Stimulated activated CD8-positive, alpha-beta memory T cell treated with anti-CD3 and anti-CD28 coated beads, Interleukin-4, amount 100 ng/mL, for 48 hours (primary cell): ENCODE measurements around the gene ALDH3B1.

Experiments
- DNase-seq: peaks from one replicate; pipeline ENCODE4 v3.0.0-alpha.2; 2020

The ALDH3B1 gene

DNA sequence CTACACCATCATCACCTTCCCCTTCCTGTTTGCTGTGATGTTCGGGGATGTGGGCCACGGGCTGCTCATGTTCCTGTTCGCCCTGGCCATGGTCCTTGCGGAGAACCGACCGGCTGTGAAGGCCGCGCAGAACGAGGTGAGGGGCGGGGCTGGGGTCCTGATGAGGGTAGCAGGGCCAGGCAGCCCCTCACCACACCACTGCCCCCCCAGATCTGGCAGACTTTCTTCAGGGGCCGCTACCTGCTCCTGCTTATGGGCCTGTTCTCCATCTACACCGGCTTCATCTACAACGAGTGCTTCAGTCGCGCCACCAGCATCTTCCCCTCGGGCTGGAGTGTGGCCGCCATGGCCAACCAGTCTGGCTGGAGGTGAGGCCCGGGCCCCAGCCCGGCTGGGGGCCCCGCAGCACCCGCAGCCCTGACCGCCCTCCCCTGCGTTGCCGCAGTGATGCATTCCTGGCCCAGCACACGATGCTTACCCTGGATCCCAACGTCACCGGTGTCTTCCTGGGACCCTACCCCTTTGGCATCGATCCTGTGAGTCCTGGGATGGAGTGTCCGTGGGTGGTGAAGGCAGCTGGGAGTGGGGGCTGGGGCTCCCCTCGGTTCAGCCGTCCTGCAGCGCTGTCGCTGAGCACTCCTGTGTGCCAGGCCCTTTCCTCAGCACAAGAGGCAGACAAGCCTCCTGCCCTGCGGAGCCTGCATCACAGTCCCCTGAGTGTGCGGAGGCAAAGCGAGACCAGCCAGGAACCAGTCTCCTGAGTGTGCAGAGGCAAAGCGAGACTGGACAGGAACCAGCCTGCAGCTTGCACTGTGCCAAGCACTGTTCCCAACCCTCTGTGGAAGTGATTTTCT lies 37.5 kb downstream of the ALDH3B1 start:
- DNase-seq, result no peak

DNA sequence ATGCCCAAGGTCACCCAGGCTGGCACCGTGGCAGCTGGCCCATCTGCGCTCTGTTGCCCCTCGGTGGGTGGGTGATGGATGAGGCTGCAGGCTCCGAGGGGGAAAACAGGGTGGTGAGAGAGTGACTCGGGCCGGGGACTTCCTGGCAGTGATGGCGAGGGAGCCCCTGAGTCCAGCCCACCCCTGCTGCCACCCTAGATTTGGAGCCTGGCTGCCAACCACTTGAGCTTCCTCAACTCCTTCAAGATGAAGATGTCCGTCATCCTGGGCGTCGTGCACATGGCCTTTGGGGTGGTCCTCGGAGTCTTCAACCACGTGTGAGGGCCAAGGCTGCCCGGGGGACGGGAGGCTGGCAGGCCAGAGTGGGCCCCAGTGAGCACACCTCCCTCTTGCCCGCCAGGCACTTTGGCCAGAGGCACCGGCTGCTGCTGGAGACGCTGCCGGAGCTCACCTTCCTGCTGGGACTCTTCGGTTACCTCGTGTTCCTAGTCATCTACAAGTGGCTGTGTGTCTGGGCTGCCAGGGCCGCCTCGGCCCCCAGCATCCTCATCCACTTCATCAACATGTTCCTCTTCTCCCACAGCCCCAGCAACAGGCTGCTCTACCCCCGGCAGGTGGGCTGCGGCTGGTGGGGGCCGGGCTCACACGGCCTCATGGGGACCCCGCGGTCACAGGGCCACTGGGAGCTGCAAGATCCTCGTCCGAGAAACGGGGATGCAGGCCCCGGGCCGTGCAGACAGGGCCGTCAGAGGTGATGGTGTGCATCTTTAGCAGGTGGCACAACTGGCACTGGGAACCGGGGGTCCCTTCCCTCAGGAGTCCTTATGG lies 38.8 kb downstream of the ALDH3B1 start:
- DNase-seq, result no peak

DNA sequence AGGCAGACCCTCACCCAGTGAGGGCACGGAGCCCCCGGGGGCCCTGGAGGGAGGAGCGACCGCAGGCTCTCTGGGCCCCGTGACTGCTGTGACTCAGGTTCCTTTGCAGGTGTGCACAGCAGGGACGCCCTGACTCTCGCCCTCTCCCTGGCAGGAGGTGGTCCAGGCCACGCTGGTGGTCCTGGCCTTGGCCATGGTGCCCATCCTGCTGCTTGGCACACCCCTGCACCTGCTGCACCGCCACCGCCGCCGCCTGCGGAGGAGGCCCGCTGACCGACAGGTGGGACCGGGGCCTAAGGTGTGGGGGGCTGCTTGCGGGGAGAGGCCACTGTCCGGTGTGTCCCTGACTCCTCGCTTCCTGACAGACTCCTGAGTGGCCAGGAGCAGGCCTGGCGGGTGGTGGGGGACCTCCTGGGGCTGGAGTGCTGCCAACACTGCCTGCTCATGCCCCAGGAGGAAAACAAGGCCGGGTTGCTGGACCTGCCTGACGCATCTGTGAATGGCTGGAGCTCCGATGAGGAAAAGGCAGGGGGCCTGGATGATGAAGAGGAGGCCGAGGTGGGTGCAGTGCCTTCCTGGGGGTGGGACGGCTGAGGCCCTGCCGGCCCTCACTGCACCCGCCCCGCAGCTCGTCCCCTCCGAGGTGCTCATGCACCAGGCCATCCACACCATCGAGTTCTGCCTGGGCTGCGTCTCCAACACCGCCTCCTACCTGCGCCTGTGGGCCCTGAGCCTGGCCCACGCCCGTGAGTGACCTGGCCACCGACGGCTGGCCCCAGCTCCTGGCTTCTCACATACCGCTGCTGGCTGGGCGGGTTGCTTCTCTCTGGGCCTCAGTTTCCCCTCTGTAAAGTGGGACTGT lies 39.6 kb downstream of the ALDH3B1 start:
- no peak for DNase-seq

DNA sequence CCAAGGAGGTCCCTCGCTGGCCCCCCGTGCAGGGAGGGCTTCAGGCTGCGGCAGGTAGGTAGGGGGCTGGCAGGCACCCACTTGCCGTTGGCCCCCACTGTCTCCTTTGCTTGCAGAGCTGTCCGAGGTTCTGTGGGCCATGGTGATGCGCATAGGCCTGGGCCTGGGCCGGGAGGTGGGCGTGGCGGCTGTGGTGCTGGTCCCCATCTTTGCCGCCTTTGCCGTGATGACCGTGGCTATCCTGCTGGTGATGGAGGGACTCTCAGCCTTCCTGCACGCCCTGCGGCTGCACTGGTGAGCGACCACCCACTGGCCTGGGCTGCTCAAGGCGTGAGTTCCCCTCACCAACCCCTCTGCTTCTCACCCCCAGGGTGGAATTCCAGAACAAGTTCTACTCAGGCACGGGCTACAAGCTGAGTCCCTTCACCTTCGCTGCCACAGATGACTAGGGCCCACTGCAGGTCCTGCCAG lies 40.3 kb downstream of the ALDH3B1 start:
- DNase-seq, result no peak

DNA sequence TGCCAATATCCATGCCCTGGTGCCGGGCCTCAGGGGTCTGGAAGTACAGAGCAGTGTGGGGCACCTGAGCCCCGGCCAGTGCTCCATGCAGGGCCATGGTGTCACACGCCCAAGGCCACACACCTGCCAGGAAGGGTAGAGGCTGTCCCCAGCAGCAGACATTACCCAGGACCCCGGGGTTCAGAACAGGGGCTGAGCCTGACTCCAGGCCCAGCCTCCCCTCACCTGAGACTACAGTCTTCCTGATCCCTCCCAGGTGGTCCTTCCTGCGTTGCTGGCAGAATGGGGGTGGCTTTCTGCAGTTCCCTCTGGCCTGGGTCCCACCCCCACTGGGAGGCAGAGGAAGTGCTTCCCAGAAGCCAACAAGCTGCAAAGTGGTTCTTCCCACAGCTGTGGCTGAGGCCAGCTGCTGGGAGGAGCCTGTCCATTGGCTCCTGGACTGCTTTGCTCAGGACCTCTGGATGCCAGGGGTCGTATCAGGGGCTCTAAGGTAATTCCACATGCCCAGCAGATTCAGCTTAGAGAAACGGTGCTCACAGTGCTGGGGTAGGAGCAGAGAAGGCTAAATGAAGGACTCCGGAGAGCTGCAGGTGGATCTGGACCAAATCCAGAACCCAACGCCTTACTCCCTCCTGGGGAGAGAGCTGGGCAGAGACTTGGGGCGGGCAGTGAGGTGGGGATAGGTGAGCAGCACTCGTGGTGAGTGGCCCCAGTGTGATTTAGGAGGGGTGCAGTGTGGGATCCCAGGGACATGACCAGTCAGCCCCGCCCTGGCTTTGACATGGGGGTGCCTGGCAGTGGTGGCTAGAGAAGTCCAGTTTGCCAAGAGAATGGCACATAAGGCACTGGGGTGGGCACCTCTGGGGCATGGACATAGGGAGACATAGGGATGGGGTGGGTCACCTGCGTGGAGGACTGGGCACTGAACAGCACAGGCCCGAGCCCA lies 41.3 kb downstream of the ALDH3B1 start:
- no peak for DNase-seq

DNA sequence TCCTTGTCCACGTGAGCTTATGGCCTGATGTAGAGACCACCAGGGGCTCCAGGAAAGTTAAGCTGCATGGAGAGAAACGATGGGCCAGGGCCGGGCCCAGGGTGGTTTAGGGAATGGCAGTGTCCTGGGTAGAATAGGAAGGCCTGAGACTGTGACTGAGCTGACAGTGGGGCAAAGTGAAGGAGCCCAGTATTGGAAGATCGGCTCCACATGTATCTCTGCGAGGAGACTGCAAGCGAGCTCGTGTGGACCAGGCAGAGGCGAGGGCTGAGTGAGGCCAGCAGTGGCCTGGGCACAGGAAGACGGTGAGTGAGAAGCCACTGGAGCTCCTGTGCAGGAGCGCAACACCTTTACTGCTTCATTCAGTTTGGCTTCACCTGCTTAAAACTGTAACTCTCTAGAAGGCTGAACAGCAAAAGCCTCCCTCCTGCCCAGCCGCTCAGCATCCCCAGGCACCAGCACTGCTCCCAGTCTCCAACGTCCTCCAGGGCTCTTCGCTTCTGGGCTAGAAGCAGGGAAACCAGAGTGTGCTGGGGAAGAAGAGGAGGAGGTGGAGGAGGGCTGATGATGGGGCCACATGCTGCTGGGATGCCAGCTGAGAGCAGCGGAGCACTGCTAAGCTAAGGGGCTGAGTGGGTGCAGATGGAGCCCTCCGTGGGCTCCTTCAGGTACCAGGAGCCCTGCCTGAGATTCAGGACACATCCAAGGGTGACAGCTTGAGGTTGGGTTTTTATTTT lies 42.2 kb downstream of the ALDH3B1 start:
- DNase-seq, result no peak

DNA sequence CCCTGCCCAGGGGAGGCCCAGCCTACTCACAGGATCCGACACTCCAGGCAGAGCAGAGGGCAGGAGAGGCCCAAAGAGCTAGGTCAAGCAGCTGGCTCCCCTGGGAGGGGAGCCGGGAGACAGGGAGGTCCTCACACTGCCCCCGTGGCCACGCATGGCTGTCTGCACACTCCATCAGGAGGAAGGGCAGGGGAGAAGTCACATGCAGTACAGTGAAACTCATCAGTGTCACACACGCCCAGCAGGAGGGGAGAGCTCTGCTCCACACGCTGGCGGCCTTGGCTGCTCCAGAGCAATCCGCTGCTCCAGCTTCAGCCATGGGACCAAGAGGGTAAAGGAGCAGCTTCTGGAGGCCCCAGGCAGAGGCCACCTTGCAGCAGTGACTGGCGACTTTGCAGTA lies 43.0 kb downstream of the ALDH3B1 start:
- no peak for DNase-seq

DNA sequence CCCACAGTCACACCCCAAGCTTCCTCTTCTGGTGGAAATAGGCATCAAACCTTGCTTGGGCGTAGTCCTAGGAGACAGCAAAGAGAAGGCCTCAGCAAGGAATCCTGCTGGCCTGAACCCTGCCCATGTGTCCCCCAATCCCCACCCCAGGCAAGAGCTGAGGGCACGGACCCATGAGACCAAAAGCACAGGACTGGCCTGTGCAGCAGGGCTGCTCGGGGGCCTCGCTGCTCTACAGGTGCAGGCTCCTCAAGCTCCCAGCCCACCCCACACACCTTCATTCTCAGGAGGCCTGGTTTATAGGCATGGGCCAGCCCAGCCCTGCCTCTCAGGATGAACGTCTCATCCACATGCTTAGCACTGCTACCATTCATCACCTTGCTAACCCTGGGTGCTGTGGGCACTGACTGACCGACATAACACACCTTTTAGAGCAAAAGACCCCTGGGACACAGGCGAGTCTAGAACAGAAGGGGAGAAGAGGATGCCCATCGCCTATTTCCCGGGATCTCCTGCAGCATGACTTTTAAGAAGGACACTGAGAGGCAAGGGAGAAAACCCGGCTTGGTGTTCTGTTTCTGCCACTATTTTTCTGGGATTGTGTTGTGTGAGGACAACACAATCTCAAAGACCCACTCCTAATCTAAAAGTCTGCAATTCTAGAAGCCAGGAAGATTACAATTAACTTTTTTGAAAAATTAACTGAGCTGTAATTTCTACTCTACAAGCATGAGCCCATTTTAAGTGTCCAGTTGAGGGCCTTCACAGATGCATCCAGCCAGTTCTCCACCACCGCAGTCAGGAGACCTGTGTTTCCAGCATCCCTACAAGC lies 44.1 kb downstream of the ALDH3B1 start:
- no peak for DNase-seq

DNA sequence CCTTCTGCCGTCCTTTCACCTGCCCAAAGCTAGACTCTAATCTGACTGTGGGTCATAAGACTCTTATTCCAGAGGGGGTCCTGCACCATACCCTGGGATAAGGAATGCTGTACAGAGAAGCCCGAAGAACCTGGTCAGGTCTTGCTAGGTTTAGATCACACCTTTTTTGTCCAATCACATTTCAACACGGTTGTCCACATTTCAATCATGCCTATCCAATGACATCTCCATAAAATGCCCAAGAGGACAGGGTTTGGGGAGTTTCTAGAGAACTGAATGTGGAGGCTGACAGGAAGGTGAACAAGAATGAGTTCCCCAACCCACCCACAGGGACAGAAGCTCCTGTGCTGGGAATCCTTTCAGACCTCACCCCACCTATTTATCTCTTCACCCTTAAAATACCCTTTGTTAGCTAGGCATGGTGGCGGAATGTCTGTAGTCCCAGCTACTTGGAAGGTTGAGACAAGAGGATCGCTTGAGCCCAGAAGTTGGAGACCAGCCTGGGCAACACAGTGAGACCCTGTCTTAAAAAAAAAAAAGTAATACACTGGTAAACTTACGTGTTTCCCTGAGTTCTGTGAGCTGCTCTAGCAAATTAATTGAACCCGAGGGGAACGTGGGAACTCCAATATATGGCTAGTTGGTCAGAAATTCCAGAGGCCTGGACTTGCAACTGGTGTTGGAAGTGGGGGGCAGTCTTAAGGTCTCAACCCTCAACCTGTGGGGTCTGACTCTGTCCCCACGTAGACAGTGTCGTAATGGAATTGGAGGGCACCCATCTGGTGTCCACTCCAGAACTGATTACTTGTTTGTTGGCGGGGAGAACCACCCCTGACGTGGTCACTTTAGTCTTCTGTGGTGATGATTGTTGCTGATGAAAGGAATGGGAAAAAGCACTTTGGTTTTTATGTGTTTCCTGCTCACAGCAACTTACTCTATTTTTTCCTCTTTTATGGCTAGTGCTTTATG lies 46.5 kb downstream of the ALDH3B1 start:
- no peak for DNase-seq

DNA sequence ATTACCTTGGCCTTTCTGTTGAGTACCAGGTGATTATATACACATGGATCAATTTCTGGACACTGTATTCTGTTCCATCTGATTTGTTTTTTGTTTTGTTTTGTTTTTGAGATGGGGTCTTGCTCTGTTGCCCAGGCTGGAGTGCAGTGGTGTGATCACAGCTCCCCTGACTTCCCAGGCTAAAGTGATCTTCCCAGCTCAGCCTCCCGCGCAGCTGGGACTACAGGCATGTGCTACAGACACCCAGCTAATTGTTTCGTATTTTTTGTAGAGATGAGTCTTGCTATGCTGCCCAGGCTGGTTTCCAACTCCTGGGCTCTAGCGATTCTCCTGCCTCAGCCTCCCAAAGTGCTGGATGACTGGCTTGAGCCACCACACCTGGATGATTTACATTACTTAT lies 47.7 kb downstream of the ALDH3B1 start:
- no peak for DNase-seq

DNA sequence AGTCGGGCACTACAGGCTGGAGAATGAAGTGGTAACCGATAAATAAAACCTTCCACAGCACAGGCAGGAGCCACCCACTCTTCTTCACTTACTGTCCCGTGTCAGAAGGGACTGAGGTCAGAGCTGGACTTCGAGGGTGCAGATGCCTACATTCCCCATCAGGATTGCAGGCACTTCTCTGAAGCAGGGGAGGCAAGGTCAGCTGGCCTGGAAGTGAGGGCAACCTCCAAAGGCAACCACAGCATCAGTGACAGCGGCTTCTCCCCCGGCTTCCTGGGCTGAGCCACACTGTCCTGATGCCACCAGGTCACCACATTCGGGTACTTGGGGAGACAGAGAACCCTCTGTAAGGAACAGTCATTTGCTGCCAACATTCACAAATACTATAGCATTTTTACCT lies 51.4 kb downstream of the ALDH3B1 start:
- DNase-seq, result no peak

DNA sequence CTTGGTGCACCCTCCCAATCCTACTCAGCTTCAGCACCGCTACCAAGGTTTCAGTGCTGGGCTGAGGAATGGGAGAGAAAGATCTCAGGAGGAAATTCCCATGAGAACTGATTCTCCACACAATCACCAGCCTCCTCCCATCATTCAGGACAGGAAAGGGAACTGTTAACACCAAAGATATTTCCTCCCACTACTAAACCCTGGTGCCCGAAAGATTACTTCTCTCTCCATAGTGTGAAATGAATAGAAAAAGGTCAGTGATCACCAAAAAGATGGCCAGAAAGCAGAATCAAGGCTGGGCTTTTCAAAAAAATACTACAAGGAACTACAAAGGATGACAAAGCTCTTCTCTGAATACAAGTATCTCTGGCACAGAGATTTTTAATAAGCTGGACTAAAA lies 54.8 kb downstream of the ALDH3B1 start:
- DNase-seq, result no peak

DNA sequence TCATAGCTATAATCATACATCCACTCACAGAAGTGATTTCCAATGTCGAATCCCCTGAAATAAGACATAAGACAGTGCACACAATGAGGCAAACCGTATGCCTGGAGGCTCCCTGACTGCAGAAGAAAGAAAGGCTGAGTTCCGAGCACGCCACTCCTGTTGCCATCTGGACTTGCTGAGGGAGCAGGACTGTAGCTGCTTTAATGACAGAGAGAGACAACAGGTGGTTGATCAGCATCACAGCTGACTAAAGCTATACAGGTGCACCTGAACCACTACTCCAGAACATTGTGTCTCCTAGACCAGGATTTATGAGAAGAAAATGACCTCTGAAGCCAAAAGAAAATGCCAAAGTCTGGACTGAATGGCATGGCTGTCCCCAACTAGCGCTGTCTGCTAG lies 55.7 kb downstream of the ALDH3B1 start:
- DNase-seq, result no peak

DNA sequence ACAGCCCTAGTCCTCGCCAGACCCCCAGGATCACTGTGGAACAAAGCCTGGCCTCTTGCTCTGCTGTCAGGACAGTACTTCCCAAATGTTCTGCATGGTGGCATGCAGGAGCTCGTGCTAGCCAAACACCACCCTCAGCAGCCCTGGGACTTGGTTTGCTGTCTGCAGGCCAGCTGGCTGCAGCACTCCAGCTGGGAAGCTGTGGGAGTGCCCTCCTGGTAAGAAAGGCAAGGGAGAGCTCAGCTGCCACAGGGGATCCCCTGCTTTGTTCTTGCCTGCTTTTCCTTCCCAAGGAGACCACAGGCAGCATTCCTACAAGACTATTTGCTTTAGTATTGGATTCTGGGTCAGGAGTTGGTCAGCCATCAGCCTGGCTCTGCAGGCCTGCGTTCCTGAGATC lies 56.6 kb downstream of the ALDH3B1 start:
- DNase-seq, result no peak

DNA sequence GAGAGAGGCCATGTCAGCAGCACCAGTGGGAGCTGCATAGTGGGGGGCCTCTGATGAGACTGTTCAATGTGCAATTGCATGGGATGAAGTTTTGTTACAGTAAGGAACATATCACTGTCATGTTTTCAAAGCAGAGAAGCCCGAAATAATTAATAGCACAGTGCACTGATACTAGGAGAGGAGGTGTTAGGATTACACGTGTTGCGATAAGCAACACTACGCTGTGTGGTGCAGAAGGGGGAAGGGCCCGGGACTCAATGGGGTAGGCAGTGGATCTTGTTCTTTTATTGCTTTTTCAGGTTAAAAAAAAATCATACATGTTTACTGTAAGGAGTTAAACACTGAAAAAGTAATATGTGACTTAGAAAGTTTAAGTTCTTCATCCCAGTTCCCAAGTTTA lies 57.9 kb downstream of the ALDH3B1 start:
- DNase-seq, result no peak

DNA sequence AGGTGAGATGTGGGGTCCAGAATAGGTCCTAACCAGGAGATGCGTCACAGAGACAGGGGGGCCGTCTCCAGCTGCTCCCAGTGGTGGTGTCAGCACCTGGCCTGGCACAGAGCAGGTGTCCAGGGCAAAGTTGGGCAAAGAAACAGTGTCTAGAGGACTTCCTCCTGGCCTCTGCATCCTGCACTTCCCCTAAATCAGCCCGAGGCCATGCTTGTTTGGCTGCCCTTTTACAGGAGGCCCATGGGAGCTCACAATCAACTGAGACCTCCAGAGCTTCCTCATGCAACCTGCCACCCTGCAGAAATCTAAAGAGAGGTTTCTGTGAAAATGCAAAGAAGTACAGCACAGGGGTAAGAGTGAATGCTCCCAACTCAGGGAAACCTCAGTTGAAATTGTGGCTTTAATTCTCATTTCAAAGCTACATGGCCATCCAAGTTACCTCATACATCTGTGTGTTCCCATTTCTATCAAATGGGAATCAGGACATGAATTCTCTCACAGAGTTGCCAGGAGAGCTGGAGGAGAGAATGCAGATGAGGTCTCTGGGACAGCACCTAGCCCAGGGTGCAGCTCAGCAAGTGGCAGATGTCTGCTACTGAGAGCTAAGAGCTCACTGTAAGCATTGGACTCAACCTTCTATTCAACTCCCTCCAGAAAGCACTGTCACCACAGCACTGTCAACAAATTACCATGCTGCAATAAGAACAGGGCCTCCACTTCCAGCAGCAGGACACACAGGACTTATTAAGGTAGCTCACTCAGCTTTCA lies 61.3 kb downstream of the ALDH3B1 start:
- DNase-seq, result no peak

DNA sequence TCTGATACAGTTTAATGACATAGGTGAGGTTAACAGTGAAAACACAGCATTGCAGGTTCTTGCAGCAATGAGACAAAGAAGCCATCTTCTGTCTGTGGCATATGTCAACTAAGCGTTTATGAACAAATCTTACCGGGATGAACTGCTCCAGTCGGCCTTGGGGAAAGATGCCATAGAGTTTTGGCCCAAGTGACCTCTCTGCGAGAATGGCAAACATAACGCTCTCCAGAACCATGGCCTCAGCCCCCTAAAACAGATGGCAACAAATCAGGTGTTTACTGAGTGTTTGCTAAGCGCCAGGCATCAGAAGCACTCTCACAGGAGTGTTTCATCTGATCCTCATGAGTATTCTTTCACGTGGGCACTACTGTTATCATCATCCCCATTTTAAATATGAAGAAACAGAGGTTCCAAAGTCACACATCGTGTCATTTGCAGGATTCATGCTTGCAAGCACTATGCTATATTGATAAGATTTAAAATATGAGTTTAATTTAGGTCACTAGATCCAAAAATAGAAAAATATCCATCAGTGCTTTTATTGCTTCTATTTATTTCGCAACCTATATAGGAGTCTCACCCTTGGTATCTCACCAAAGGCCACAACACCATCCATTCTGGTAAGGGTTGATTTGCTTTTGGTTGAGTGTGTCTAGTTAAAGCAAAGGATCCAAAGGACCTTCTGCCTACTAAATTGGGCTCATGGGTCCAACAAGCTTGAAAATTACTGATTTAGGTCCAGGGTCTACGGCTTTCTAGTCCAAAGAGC lies 64.6 kb downstream of the ALDH3B1 start:
- no peak for DNase-seq
